ENCODE measurements around the gene ACADM. TPM values are rescaled to one million over a fixed set of nuclear protein-coding genes. Genes with fewer than 3 reads are reported as not detected.

ACADM gene
- total RNA-seq (2014; rRNA removed; shearing (Covaris generic)) (35.3 and 37.7 TPM in 2 replicates), polyA plus RNA-seq (2016; fragmentation: Nextera tagmentation; extraction: Ambion mirVana) (43.7 and 52.8 TPM in 2 replicates)
- long read RNA-seq, transcript ACADM-202 (12 exons, 2,619 nt), result major isoform, 33 of 43 reads
- long read RNA-seq, partial matches to known transcripts, result 5 of 43 reads
- long read RNA-seq, other reads (novel, unspliced or antisense), result 4 of 43 reads

DNA sequence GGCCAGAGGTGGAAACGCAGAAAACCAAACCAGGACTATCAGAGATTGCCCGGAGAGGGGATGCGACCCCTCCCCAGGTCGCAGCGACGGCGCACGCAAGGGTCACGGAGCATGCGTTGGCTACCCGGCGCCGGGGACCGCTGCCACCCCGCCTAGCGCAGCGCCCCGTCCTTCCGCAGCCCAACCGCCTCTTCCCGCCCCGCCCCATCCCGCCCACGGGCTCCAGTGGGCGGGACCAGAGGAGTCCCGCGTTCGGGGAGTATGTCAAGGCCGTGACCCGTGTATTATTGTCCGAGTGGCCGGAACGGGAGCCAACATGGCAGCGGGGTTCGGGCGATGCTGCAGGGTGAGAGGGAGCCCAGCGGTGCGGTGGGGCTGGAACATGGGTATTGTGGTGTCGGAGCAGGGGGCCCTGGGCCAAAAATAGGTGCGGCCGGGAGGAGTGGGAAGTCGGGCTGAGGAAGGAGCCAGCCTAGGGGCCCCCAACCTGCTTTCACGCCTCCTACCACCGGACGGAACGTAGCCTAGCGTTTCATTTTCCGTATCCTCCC is at the start of gene ACADM:
TSS of gene ACADM (plus strand) at position 238 of the 551 bp plus-strand sequence. CDS start at position 317, 79 bp downstream.
- Mint-ChIP-seq H3K4me1 (peaks cover 33% of the 10 kb centered on the region), H3K9me3 (peaks cover 13% of the 10 kb centered on the region), H3K4me3 (peak within 1 kb of the TSS; percentile 98), H3K27ac (peak within 1 kb of the TSS; percentile 96), H3K36me3 (ENCODE audit: low read depth) (peaks cover 9% of the 10 kb centered on the region; the same call in 2 of the 3 replicates), H3K27me3 (ENCODE audit: insufficient read depth, low read depth, poor library complexity) (peaks cover 2% of the 10 kb centered on the region)
- ATAC-seq (peak; percentile 86), DNase-seq (ENCODE audit: low spot score) (peak; percentile 72)
- Histone ChIP-seq H3K9me2 (ENCODE audit: insufficient read depth) (peaks cover 3% of the 10 kb centered on the region; the same call in 1 of the 2 replicates), H3K79me2 (replicated peaks; ENCODE audit: insufficient read depth) (peaks cover 41% of the 10 kb centered on the region), H4K20me1 (replicated peaks; ENCODE audit: insufficient read depth) (no peaks in the 10 kb centered on the region), H3K36me3 (ENCODE audit: insufficient read depth) (no peaks in the 10 kb centered on the region), H3K4me2 (peak within 1 kb of the TSS; percentile 90), H3K27ac (ENCODE audit: low read depth) (peak within 1 kb of the TSS; percentile 79; the same call in 1 of the 2 replicates), H3F3A (replicated peaks; ENCODE audit: low read depth) (no peaks in the 10 kb centered on the region), H3K27me3 (ENCODE audit: insufficient read depth) (no peaks in the 10 kb centered on the region), H3K4me1 (ENCODE audit: insufficient read depth) (peaks cover 22% of the 10 kb centered on the region), H2AFZ (peak within 1 kb of the TSS; percentile 83), H3K4me3 (peak within 1 kb of the TSS; percentile 81)
- TF ChIP-seq, protein P1, sequence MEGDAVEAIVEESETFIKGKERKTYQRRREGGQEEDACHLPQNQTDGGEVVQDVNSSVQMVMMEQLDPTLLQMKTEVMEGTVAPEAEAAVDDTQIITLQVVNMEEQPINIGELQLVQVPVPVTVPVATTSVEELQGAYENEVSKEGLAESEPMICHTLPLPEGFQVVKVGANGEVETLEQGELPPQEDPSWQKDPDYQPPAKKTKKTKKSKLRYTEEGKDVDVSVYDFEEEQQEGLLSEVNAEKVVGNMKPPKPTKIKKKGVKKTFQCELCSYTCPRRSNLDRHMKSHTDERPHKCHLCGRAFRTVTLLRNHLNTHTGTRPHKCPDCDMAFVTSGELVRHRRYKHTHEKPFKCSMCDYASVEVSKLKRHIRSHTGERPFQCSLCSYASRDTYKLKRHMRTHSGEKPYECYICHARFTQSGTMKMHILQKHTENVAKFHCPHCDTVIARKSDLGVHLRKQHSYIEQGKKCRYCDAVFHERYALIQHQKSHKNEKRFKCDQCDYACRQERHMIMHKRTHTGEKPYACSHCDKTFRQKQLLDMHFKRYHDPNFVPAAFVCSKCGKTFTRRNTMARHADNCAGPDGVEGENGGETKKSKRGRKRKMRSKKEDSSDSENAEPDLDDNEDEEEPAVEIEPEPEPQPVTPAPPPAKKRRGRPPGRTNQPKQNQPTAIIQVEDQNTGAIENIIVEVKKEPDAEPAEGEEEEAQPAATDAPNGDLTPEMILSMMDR (conservative IDR thresholded peaks at IDR 0.05; ENCODE audit: low read depth in 2 of 2), result no peak
- TF ChIP-seq JUNB (IDR thresholded peaks at IDR 0.05; ENCODE audit: unreplicated experiment) (no peak), POLR2AphosphoS5 (IDR thresholded peaks at IDR 0.05; ENCODE audit: low read depth) (peak; percentile 84), ZNF114 (CRISPR knock-in tag; IDR thresholded peaks at IDR 0.05) (no peak), ZNF331 (CRISPR knock-in tag; IDR thresholded peaks at IDR 0.05; ENCODE audit: low read depth) (no peak), EZH2 (IDR thresholded peaks at IDR 0.05; ENCODE audit: low read depth, unreplicated experiment) (no peak), CREB1 (CRISPR knock-in tag; IDR thresholded peaks at IDR 0.05; ENCODE audit: low read depth) (no peak), STAT1 (IDR thresholded peaks at IDR 0.05; ENCODE audit: unreplicated experiment) (no peak), NANOG (IDR thresholded peaks at IDR 0.05; ENCODE audit: borderline replicate concordance) (no peak)
- TF ChIP-seq, protein P2, sequence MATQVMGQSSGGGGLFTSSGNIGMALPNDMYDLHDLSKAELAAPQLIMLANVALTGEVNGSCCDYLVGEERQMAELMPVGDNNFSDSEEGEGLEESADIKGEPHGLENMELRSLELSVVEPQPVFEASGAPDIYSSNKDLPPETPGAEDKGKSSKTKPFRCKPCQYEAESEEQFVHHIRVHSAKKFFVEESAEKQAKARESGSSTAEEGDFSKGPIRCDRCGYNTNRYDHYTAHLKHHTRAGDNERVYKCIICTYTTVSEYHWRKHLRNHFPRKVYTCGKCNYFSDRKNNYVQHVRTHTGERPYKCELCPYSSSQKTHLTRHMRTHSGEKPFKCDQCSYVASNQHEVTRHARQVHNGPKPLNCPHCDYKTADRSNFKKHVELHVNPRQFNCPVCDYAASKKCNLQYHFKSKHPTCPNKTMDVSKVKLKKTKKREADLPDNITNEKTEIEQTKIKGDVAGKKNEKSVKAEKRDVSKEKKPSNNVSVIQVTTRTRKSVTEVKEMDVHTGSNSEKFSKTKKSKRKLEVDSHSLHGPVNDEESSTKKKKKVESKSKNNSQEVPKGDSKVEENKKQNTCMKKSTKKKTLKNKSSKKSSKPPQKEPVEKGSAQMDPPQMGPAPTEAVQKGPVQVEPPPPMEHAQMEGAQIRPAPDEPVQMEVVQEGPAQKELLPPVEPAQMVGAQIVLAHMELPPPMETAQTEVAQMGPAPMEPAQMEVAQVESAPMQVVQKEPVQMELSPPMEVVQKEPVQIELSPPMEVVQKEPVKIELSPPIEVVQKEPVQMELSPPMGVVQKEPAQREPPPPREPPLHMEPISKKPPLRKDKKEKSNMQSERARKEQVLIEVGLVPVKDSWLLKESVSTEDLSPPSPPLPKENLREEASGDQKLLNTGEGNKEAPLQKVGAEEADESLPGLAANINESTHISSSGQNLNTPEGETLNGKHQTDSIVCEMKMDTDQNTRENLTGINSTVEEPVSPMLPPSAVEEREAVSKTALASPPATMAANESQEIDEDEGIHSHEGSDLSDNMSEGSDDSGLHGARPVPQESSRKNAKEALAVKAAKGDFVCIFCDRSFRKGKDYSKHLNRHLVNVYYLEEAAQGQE (IDR thresholded peaks at IDR 0.05; ENCODE audit: unreplicated experiment), result no peak
- TF ChIP-seq, protein P3, sequence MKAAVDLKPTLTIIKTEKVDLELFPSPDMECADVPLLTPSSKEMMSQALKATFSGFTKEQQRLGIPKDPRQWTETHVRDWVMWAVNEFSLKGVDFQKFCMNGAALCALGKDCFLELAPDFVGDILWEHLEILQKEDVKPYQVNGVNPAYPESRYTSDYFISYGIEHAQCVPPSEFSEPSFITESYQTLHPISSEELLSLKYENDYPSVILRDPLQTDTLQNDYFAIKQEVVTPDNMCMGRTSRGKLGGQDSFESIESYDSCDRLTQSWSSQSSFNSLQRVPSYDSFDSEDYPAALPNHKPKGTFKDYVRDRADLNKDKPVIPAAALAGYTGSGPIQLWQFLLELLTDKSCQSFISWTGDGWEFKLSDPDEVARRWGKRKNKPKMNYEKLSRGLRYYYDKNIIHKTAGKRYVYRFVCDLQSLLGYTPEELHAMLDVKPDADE (IDR thresholded peaks at IDR 0.05), result 0 out of 2 replicates have a peak, but pooled peaks have one; percentile 4
- TF ChIP-seq, protein P4, sequence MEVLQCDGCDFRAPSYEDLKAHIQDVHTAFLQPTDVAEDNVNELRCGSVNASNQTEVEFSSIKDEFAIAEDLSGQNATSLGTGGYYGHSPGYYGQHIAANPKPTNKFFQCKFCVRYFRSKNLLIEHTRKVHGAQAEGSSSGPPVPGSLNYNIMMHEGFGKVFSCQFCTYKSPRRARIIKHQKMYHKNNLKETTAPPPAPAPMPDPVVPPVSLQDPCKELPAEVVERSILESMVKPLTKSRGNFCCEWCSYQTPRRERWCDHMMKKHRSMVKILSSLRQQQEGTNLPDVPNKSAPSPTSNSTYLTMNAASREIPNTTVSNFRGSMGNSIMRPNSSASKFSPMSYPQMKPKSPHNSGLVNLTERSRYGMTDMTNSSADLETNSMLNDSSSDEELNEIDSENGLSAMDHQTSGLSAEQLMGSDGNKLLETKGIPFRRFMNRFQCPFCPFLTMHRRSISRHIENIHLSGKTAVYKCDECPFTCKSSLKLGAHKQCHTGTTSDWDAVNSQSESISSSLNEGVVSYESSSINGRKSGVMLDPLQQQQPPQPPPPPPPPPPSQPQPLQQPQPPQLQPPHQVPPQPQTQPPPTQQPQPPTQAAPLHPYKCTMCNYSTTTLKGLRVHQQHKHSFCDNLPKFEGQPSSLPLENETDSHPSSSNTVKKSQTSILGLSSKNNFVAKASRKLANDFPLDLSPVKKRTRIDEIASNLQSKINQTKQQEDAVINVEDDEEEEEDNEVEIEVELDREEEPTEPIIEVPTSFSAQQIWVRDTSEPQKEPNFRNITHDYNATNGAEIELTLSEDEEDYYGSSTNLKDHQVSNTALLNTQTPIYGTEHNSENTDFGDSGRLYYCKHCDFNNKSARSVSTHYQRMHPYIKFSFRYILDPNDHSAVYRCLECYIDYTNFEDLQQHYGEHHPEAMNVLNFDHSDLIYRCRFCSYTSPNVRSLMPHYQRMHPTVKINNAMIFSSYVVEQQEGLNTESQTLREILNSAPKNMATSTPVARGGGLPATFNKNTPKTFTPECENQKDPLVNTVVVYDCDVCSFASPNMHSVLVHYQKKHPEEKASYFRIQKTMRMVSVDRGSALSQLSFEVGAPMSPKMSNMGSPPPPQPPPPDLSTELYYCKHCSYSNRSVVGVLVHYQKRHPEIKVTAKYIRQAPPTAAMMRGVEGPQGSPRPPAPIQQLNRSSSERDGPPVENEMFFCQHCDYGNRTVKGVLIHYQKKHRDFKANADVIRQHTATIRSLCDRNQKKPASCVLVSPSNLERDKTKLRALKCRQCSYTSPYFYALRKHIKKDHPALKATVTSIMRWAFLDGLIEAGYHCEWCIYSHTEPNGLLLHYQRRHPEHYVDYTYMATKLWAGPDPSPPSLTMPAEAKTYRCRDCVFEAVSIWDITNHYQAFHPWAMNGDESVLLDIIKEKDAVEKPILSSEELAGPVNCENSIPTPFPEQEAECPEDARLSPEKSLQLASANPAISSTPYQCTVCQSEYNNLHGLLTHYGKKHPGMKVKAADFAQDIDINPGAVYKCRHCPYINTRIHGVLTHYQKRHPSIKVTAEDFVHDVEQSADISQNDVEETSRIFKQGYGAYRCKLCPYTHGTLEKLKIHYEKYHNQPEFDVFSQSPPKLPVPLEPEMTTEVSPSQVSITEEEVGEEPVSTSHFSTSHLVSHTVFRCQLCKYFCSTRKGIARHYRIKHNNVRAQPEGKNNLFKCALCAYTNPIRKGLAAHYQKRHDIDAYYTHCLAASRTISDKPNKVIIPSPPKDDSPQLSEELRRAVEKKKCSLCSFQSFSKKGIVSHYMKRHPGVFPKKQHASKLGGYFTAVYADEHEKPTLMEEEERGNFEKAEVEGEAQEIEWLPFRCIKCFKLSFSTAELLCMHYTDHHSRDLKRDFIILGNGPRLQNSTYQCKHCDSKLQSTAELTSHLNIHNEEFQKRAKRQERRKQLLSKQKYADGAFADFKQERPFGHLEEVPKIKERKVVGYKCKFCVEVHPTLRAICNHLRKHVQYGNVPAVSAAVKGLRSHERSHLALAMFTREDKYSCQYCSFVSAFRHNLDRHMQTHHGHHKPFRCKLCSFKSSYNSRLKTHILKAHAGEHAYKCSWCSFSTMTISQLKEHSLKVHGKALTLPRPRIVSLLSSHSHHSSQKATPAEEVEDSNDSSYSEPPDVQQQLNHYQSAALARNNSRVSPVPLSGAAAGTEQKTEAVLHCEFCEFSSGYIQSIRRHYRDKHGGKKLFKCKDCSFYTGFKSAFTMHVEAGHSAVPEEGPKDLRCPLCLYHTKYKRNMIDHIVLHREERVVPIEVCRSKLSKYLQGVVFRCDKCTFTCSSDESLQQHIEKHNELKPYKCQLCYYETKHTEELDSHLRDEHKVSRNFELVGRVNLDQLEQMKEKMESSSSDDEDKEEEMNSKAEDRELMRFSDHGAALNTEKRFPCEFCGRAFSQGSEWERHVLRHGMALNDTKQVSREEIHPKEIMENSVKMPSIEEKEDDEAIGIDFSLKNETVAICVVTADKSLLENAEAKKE (CRISPR knock-in tag; IDR thresholded peaks at IDR 0.05), result no peak
